Stomach (tissue), 4 donors: ENCODE results near the gene PCSK2.

ENCODE experiments used
- EP300 ChIP-seq: sonication (generic); formaldehyde crosslinking; IDR thresholded peaks from one replicate; pipeline ENCODE4 v1.6.1; 2017; ENCODE audit warnings: antibody characterized with exemption
- POLR2A ChIP-seq, 4 donors: fragments of 450-650 bp; IDR thresholded peaks; one replicate each; pipeline ENCODE4 v1.6.1; 2016; ENCODE audit warnings: antibody characterized with exemption in 4 of 4, control low read depth in 2 of 4, mild to moderate bottlenecking in 1 of 4, moderate library complexity in 1 of 4
- POLR2AphosphoS5 ChIP-seq, 3 donors: sonication (generic); formaldehyde crosslinking; IDR thresholded peaks; one replicate each; pipeline ENCODE4 v1.6.1; 2016; ENCODE audit warnings: antibody characterized with exemption in 3 of 3
- TF ChIP-seq, protein P1 (sequence below), 7 experiments: fragments of 450-650 bp in 4 of 7; fragments of 200-600 bp in 3 of 7; sonication (generic) in 3 of 7; IDR thresholded peaks; one replicate each; pipeline ENCODE4 v1.5.1; 2016 to 2019; ENCODE audit warnings: antibody characterized with exemption in 7 of 7, control low read depth in 2 of 7, mild to moderate bottlenecking in 1 of 7

DNA sequence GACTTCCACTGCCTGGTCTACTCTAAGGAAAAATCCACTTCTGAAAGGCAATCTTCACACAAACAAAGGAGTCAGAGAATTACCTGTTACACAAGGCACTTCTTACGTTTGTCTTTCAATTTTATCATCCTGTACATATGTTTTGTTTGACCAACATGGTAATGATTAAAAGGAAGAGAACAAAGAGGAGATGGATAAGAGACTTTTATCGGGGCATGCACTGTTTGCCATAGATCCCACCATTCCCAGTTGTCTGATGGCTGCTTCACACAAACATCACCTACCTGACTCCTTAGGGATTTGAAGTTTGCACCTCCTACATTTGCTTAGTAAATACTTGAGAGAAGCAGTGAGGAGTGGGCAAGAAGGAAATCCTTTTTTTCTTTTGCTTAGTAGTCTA is 217.3 kb downstream of the PCSK2 start:
- TF ChIP-seq POLR2A (IDR thresholded peaks at IDR 0.05), result no peak
- TF ChIP-seq, protein P1, sequence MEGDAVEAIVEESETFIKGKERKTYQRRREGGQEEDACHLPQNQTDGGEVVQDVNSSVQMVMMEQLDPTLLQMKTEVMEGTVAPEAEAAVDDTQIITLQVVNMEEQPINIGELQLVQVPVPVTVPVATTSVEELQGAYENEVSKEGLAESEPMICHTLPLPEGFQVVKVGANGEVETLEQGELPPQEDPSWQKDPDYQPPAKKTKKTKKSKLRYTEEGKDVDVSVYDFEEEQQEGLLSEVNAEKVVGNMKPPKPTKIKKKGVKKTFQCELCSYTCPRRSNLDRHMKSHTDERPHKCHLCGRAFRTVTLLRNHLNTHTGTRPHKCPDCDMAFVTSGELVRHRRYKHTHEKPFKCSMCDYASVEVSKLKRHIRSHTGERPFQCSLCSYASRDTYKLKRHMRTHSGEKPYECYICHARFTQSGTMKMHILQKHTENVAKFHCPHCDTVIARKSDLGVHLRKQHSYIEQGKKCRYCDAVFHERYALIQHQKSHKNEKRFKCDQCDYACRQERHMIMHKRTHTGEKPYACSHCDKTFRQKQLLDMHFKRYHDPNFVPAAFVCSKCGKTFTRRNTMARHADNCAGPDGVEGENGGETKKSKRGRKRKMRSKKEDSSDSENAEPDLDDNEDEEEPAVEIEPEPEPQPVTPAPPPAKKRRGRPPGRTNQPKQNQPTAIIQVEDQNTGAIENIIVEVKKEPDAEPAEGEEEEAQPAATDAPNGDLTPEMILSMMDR (IDR thresholded peaks at IDR 0.05), result no peak
- TF ChIP-seq POLR2AphosphoS5 (IDR thresholded peaks at IDR 0.05), result no peak
- TF ChIP-seq EP300, result no peak
